GM12878 (cell line): ENCODE data around the gene WNT3A. TPM values are rescaled to one million over a fixed set of nuclear protein-coding genes. Genes with fewer than 3 reads are reported as not detected.

Experiments used
- ATAC-seq: fragments of 200-7000 bp; cut with Tn5 transposase; 3 replicates; pipeline ENCODE4 v1.9.1; 2020; ENCODE audit warnings: mild to moderate bottlenecking, moderate library complexity
- BruUV-seq: library from RNA; stranded (reverse); fragments of 400-500 nt; replicated peaks from 2 replicates; lab custom pipeline; 2021; lab: Mats Ljungman, UMichigan
- CTCF ChIA-PET: fragments of 300-600 bp; sonication (Branson Sonifier 250); formaldehyde crosslinking; extraction: SDS; loops from one replicate; lab custom pipeline; 2021; ENCODE audit warnings: inconsistent platforms; lab: Yijun Ruan, JAX
- POLR2A ChIA-PET: fragments of 350-600 bp; formaldehyde crosslinking; extraction: SDS; loops from one replicate; lab custom pipeline; 2021; ENCODE audit warnings: inconsistent platforms; lab: Charles Lee
- RAD21 ChIA-PET: fragments of 300-600 bp; sonication (Branson Sonifier 250); formaldehyde crosslinking; loops from one replicate; lab custom pipeline; 2023; ENCODE audit warnings: antibody characterized with exemption; ENCODE audit not compliant: unreplicated experiment; lab: Charles Lee
- SMC1A ChIA-PET: fragments of 300-600 bp; sonication (Branson Sonifier 250); formaldehyde crosslinking; loops from one replicate; lab custom pipeline; 2023; ENCODE audit not compliant: unreplicated experiment, uncharacterized antibody; lab: Charles Lee
- DNase-seq: peaks from one replicate; pipeline ENCODE4 v3.0.0-alpha.2; 2011; ENCODE audit warnings: low read depth, low spot score
- FAIRE-seq: peaks from 3 replicates; lab custom pipeline; 2011; peaks lifted over from hg19 to GRCh38; lab: Jason Lieb, UNC
- H2AFZ ChIP-seq: 2 replicates; pipeline ENCODE4 v1.6.0; 2011; ENCODE audit warnings: low read depth, low read length, control low read depth; ENCODE audit not compliant: control insufficient read depth
- H3K27ac ChIP-seq: 2 replicates; pipeline ENCODE4 v1.5.1; 2011; ENCODE audit warnings: control low read depth; ENCODE audit not compliant: control insufficient read depth, insufficient read depth
- H3K27me3 ChIP-seq, 2 experiments: replicated peaks in 1 of 2; 2 replicates each; pipeline versions ENCODE4 v1.6.0 to v1.6.1; 2011; ENCODE audit warnings: low read length in 1 of 2; ENCODE audit not compliant: control insufficient read depth in 2 of 2, insufficient read depth in 2 of 2
- H3K36me3 ChIP-seq, 2 experiments: 2 replicates each; pipeline ENCODE4 v1.5.1; 2011; ENCODE audit warnings: low read length in 1 of 2; ENCODE audit not compliant: control insufficient read depth in 2 of 2, insufficient read depth in 2 of 2
- H3K4me1 ChIP-seq: 2 replicates; pipeline ENCODE4 v1.6.1; 2011; ENCODE audit warnings: mild to moderate bottlenecking, low read length, moderate library complexity, mixed read lengths; ENCODE audit not compliant: control insufficient read depth, insufficient read depth
- H3K4me2 ChIP-seq: 2 replicates; pipeline ENCODE4 v1.6.0; 2011; ENCODE audit warnings: control low read depth; ENCODE audit not compliant: control insufficient read depth, insufficient read depth
- H3K4me3 ChIP-seq: fragments of 200-600 bp; sonication (generic); 2 replicates; pipeline ENCODE4 v1.5.1; 2016
- H3K79me2 ChIP-seq: 2 replicates; pipeline ENCODE4 v1.6.0; 2011; ENCODE audit warnings: low read length; ENCODE audit not compliant: control insufficient read depth, insufficient read depth
- H3K9ac ChIP-seq: 2 replicates; pipeline ENCODE4 v1.8.0; 2011; ENCODE audit warnings: low read length, control low read depth, mixed read lengths; ENCODE audit not compliant: control insufficient read depth, insufficient read depth
- H3K9me3 ChIP-seq: replicated peaks from 3 replicates; pipeline ENCODE4 v1.5.1; 2011; ENCODE audit warnings: mild to moderate bottlenecking, low read length; ENCODE audit not compliant: control insufficient read depth, insufficient read depth
- H4K20me1 ChIP-seq: 2 replicates; pipeline ENCODE4 v1.6.0; 2011; ENCODE audit not compliant: control insufficient read depth, insufficient read depth
- BCL11A ChIP-seq: IDR thresholded peaks from 2 replicates; pipeline ENCODE4 v1.6.1; 2011; ENCODE audit warnings: low read depth, low read length
- BHLHE40 ChIP-seq, 2 experiments: fragments of 450-650 bp in 1 of 2; IDR thresholded peaks; 2 replicates each; pipeline ENCODE4 v1.6.1; 2011 to 2017; ENCODE audit warnings: low read depth in 2 of 2, borderline replicate concordance in 1 of 2, improper control_type of control experiment in 1 of 2, low read length in 1 of 2, mild to moderate bottlenecking in 1 of 2
- CUX1 ChIP-seq: IDR thresholded peaks from 2 replicates; pipeline ENCODE4 v1.6.1; 2012; ENCODE audit warnings: improper control_type of control experiment, low read depth, low read length; ENCODE audit not compliant: insufficient replicate concordance
- EP300 ChIP-seq, 2 experiments: fragments of 150-350 bp in 1 of 2; IDR thresholded peaks; 2 replicates each; pipeline ENCODE4 v1.6.1; 2011 to 2012; ENCODE audit warnings: low read depth in 2 of 2, low read length in 2 of 2, borderline replicate concordance in 1 of 2, improper control_type of control experiment in 1 of 2, inconsistent platforms in 1 of 2; ENCODE audit not compliant: control insufficient read depth in 1 of 2
- ESRRA ChIP-seq: IDR thresholded peaks from 2 replicates; pipeline ENCODE4 v1.6.1; 2012; ENCODE audit warnings: mild to moderate bottlenecking, low read length, improper control_type of control experiment
- GATAD2B ChIP-seq: fragments of 450-650 bp; conservative IDR thresholded peaks from 2 replicates; pipeline ENCODE4 v1.6.1; 2017; ENCODE audit warnings: low read depth, mild to moderate bottlenecking, moderate library complexity
- HDAC2 ChIP-seq: fragments of 200-600 bp; sonication (generic); IDR thresholded peaks from 2 replicates; pipeline ENCODE4 v1.6.1; 2017
- MTA3 ChIP-seq: IDR thresholded peaks from 2 replicates; pipeline ENCODE4 v1.6.1; 2012; ENCODE audit warnings: low read length, inconsistent platforms, borderline replicate concordance
- REST ChIP-seq: IDR thresholded peaks from 2 replicates; pipeline ENCODE4 v1.6.1; 2012; ENCODE audit warnings: mild to moderate bottlenecking, low read depth, low read length
- SRF ChIP-seq, 2 experiments: IDR thresholded peaks; 2 replicates each; pipeline ENCODE4 v1.6.1; 2011; ENCODE audit warnings: low read depth in 2 of 2, low read length in 2 of 2, mild to moderate bottlenecking in 1 of 2, moderate library complexity in 1 of 2
- TCF3 ChIP-seq: IDR thresholded peaks from 2 replicates; pipeline ENCODE4 v1.6.1; 2012; ENCODE audit warnings: low read depth, mild to moderate bottlenecking, low read length, borderline replicate concordance; ENCODE audit not compliant: insufficient read depth
- WRNIP1 ChIP-seq: IDR thresholded peaks from 2 replicates; pipeline ENCODE4 v1.6.1; 2011; ENCODE audit warnings: low read depth, low read length, improper control_type of control experiment, borderline replicate concordance
- WGBS: methylation state at CpG from one replicate; pipeline ENCODE4 v1.1.6; 2016; ENCODE audit warnings: low lambda C conversion rate; ENCODE audit not compliant: insufficient replicate concordance, insufficient coverage; ENCODE audit errors: missing lambda C conversion rate; 5-methylcytosine and 5-hydroxymethylcytosine counted together
- in situ Hi-C: fragments of 300-500 bp; cut with MboI; formaldehyde crosslinking; loops from 9 replicates; pipeline ENCODE4 v1.14.3; 2018; ENCODE audit warnings: mixed read lengths
- intact Hi-C: fragments of 100-400 bp; cut with micrococcal nuclease; formaldehyde crosslinking; loops from one replicate; pipeline ENCODE4 v1.14.2; 2022; ENCODE audit not compliant: unreplicated experiment
- polyA plus RNA-seq, 11 experiments: library from polyadenylated mRNA; depleted of rRNA in 4 of 11; unstranded in 6 of 11; stranded (reverse) in 5 of 11; fragments of >200 nt; fragmentation: Nextera tagmentation in 4 of 11; fragmentation: Illumina TruSeq in 1 of 11; extraction: Ambion mirVana in 4 of 11; extraction: Trizol in 1 of 11; gene quantifications; 1 replicate in 1 of 11; 2 replicates in 10 of 11; pipeline versions ENCODE4 v1.2.1 to v1.2.3, GENCODE V29; 2011 to 2016; ENCODE audit warnings: inconsistent platforms in 2 of 11, missing spikeins in 2 of 11, low read depth in 1 of 11
- total RNA-seq, 4 experiments: library from RNA; depleted of rRNA in 3 of 4; stranded (reverse); fragments of >200 nt in 3 of 4; fragmentation: Illumina TruSeq in 1 of 4; extraction: Trizol in 1 of 4; gene quantifications; 2 replicates each; pipeline versions ENCODE4 v1.2.1 to v1.2.3, GENCODE V29; 2013 to 2021

WNT3A gene
- total and polyA plus RNA-seq, 10 of the 15 experiments (the other 5 are each of a cell fraction or from before 2014, with no cell fraction given): 0.16 TPM; not detected in 9

DNA sequence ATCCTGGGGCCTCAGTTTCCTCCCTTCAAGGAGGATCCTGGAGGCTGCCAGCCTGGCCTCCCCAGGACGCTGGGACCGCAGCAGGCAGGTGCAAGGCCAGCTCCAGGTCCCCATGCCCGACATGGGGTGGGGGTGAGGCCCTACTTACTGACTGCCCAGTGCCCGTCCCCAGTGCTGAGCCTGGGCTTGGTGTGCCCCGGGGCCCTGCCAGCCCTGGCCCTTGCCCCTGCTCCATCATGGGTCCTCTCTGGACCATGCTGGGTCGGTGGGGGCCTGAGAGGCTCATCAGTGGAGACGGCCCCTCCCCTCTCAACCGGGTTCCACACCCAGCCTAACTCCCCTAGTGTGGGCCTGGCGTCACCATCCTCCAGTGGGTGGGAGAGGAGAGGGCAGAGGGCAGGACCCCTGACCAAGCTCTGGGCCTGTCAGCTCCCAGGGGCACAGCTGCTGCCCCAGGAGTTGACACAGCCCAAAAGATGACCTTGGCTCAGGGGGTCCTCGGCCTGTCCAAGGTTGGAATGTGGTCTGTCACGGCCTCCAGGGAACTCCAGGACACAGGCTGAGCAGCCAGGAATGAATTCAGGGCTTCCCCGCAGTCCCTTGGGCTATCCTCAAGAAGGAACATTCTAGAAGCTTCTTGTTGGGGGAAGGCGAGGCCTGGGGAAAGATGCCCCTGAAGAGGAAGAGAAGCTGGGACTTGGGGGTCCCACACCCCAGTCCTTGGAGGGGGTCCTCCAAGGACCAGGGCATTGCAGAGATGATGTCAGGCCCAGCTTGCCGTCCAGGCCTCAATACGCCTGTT is 58.1 kb downstream of the WNT3A start (continued):
- TF ChIP-seq MTA3 (no peak), TCF3 (no peak), GATAD2B (no peak), WRNIP1 (no peak)
- TF ChIP-seq, all 136 proteins: peak for 0

DNA sequence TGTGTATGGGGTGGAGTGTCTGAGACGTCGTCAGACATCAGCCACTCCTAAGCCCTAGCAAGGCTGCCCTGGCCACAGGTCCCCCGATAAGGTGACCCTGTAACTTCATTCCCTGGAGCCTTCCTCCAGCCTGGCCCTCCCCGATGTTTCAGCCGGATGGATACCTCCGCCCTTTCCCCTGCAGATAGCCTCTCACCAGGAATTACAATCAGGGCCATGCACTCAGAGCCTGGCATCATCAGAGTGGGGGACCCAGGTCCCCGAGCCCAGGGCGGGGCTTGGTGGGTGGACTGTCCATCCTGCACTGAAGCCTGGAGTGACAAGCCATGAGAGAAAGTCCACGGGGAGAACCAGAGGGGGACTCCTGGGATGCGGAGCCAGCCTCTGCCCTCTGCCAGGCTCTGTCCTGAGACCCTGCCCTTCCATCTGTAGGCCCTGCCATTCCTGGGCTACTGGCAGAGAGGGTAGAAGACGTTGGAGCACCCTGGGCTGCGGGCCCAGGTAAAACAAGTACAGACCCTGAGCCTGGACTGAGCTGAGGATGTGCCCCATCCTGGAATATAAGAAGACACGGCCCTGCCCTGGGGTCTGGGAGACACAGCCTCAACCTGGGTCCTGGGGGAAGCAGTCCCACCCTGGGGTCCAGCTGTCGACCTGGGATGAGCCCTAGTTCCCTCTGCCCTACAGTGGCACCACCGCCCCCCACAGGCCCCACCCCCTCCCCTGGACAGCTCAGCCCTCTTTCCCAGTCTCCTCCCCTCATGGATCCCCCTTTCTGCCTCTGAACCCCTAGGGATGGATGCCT is 58.9 kb downstream of the WNT3A start:
- Histone ChIP-seq H3K9me3 (no peaks in the 10 kb centered on the region), H3K79me2 (no peaks in the 10 kb centered on the region), H3K36me3 (no peaks in the 10 kb centered on the region), H3K27me3 (no peaks in the 10 kb centered on the region), H3K27ac (no peak overlapping the region), H3K4me2 (no peak overlapping the region), H3K4me3 (no peak overlapping the region), H2AFZ (no peak overlapping the region), H3K9ac (no peak overlapping the region), H4K20me1 (no peaks in the 10 kb centered on the region), H3K4me1 (no peaks in the 10 kb centered on the region)
- intact Hi-C loops (no loop called here), in situ Hi-C loops (no loop called here)
- 36% methylated on average over 14 of the region's 15 CpGs for WGBS
- POLR2A ChIA-PET: no interaction called here
- no TSS peak for BruUV-seq
- RAD21 ChIA-PET: no interaction called here
- DNase-seq: no peak
- ATAC-seq: no peak
- FAIRE-seq: no peak
- CTCF ChIA-PET: no interaction called here
- SMC1A ChIA-PET: interaction anchor here (0.6 kb wide), 1 partner anchor 454 kb away, joined by 3 read pairs; no protein-coding TSS in a partner anchor
- TF ChIP-seq HDAC2 (no peak), CUX1 (no peak), ESRRA (no peak), BHLHE40 (IDR thresholded peaks at IDR 0.05; ENCODE audit: borderline replicate concordance in 1 of 2, low read depth in 2 of 2, low read length in 1 of 2) (no peak), EP300 (IDR thresholded peaks at IDR 0.05; ENCODE audit: borderline replicate concordance in 1 of 2, control insufficient read depth in 1 of 2, low read depth in 2 of 2, low read length in 2 of 2) (no peak), BCL11A (no peak), REST (no peak), SRF (IDR thresholded peaks at IDR 0.05; ENCODE audit: low read depth in 2 of 2, low read length in 2 of 2) (no peak)
